ENCODE results near the gene ATP2A3.

The ATP2A3 gene

GRCh38 chr17:3959921-3960601 lies 4.2 kb downstream of the ATP2A3 start:
- Mint-ChIP-seq H3K36me3 (peaks cover 21% of the 10 kb centered on the region), H3K4me3 (peak overlapping the region; percentile 87), H3K4me1 (peaks cover 61% of the 10 kb centered on the region), H3K9me3 (no peaks in the 10 kb centered on the region), H3K27ac (peak overlapping the region; percentile 68), H3K27me3 (no peaks in the 10 kb centered on the region)
- ATAC-seq (ENCODE audit: low read depth) (no peak), DNase-seq (ENCODE audit: low spot score in 2 of 2) (no peak)

- Mint-ChIP-seq H3K4me3 (peak overlapping the region; percentile 65), H3K4me1 (peaks cover 58% of the 10 kb centered on the region), H3K27me3 (no peaks in the 10 kb centered on the region), H3K27ac (peak overlapping the region; percentile 68), H3K9me3 (no peaks in the 10 kb centered on the region), H3K36me3 (peaks cover 21% of the 10 kb centered on the region)
- DNase-seq (ENCODE audit: low spot score in 2 of 2): no peak
- no peak for ATAC-seq (ENCODE audit: low read depth)
Measured at GRCh38 chr17:3959295-3959899, 4.8 kb downstream of the ATP2A3 start.

- Mint-ChIP-seq H3K4me1 (peaks cover 54% of the 10 kb centered on the region), H3K27ac (peak overlapping the region; percentile 86), H3K36me3 (peaks cover 21% of the 10 kb centered on the region), H3K27me3 (no peaks in the 10 kb centered on the region), H3K4me3 (peak overlapping the region; percentile 66), H3K9me3 (no peaks in the 10 kb centered on the region)
- ATAC-seq (ENCODE audit: low read depth) (no peak), DNase-seq (ENCODE audit: low spot score in 2 of 2) (no peak)
Measured at GRCh38 chr17:3957735-3958599, 6.3 kb downstream of the ATP2A3 start.

GRCh38 chr17:3956983-3957382 lies 7.3 kb downstream of the ATP2A3 start:
- H3K4me3 Mint-ChIP-seq: peak overlapping the region; percentile 68
- no peak for ATAC-seq (ENCODE audit: low read depth)

GRCh38 chr17:3956327-3956957 lies 7.8 kb downstream of the ATP2A3 start:
- DNase-seq (ENCODE audit: low spot score in 2 of 2): no peak
- peaks cover 50% of the 10 kb centered on the region for H3K4me1 Mint-ChIP-seq
- no peaks in the 10 kb centered on the region for H3K27me3 Mint-ChIP-seq
- peaks cover 22% of the 10 kb centered on the region for H3K36me3 Mint-ChIP-seq
- peak overlapping the region; percentile 68 for H3K4me3 Mint-ChIP-seq
- peak overlapping the region; percentile 86 for H3K27ac Mint-ChIP-seq
- no peaks in the 10 kb centered on the region for H3K9me3 Mint-ChIP-seq
- ATAC-seq (ENCODE audit: low read depth): peak; percentile 18

More at GRCh38 chr17:3956983-3957382, 7.3 kb downstream of the ATP2A3 start:
- H3K36me3 Mint-ChIP-seq: peaks cover 22% of the 10 kb centered on the region
- H3K27ac Mint-ChIP-seq: peak overlapping the region; percentile 86
- peaks cover 52% of the 10 kb centered on the region for H3K4me1 Mint-ChIP-seq
- no peaks in the 10 kb centered on the region for H3K27me3 Mint-ChIP-seq
- no peak for DNase-seq (ENCODE audit: low spot score in 2 of 2)
- no peaks in the 10 kb centered on the region for H3K9me3 Mint-ChIP-seq

GRCh38 chr17:3955673-3955988 lies 8.6 kb downstream of the ATP2A3 start:
- ATAC-seq (ENCODE audit: low read depth): peak; percentile 30
- H3K4me1 Mint-ChIP-seq: peaks cover 44% of the 10 kb centered on the region
- H3K27me3 Mint-ChIP-seq: no peaks in the 10 kb centered on the region
- no peak overlapping the region for H3K27ac Mint-ChIP-seq
- DNase-seq (ENCODE audit: low spot score in 2 of 2): no peak
- peaks cover 20% of the 10 kb centered on the region for H3K36me3 Mint-ChIP-seq
- H3K9me3 Mint-ChIP-seq: no peaks in the 10 kb centered on the region
- no peak overlapping the region for H3K4me3 Mint-ChIP-seq

GRCh38 chr17:3954976-3955672 lies 9.1 kb downstream of the ATP2A3 start:
- Mint-ChIP-seq H3K9me3 (no peaks in the 10 kb centered on the region), H3K36me3 (peaks cover 16% of the 10 kb centered on the region), H3K27ac (no peak overlapping the region), H3K27me3 (no peaks in the 10 kb centered on the region), H3K4me1 (peaks cover 39% of the 10 kb centered on the region), H3K4me3 (no peak overlapping the region)
- no peak for ATAC-seq (ENCODE audit: low read depth)
- no peak for DNase-seq (ENCODE audit: low spot score in 2 of 2)

GRCh38 chr17:3954086-3954485 lies 10.2 kb downstream of the ATP2A3 start:
- H3K4me1 Mint-ChIP-seq: peaks cover 30% of the 10 kb centered on the region
- no peak for ATAC-seq (ENCODE audit: low read depth)

GRCh38 chr17:3953542-3953941 lies 10.7 kb downstream of the ATP2A3 start:
- Mint-ChIP-seq H3K4me3 (no peak overlapping the region), H3K27me3 (no peaks in the 10 kb centered on the region), H3K27ac (peak overlapping the region; percentile 6), H3K4me1 (peaks cover 29% of the 10 kb centered on the region), H3K36me3 (peaks cover 18% of the 10 kb centered on the region), H3K9me3 (no peaks in the 10 kb centered on the region)
- ATAC-seq (ENCODE audit: low read depth) (no peak), DNase-seq (ENCODE audit: low spot score in 2 of 2) (no peak)

More at GRCh38 chr17:3954086-3954485, 10.2 kb downstream of the ATP2A3 start:
- Mint-ChIP-seq H3K36me3 (peaks cover 17% of the 10 kb centered on the region), H3K27me3 (no peaks in the 10 kb centered on the region), H3K4me3 (no peak overlapping the region), H3K9me3 (no peaks in the 10 kb centered on the region), H3K27ac (no peak overlapping the region)
- DNase-seq (ENCODE audit: low spot score in 2 of 2): no peak

- no peak for ATAC-seq (ENCODE audit: low read depth)
- Mint-ChIP-seq H3K4me3 (no peak overlapping the region), H3K27ac (no peak overlapping the region), H3K4me1 (peaks cover 16% of the 10 kb centered on the region), H3K27me3 (no peaks in the 10 kb centered on the region), H3K9me3 (no peaks in the 10 kb centered on the region), H3K36me3 (peaks cover 18% of the 10 kb centered on the region)
- no peak for DNase-seq (ENCODE audit: low spot score in 2 of 2)
Measured at GRCh38 chr17:3952186-3952585, 12.1 kb downstream of the ATP2A3 start.

- Mint-ChIP-seq H3K4me1 (peaks cover 9% of the 10 kb centered on the region), H3K9me3 (no peaks in the 10 kb centered on the region), H3K36me3 (peaks cover 13% of the 10 kb centered on the region), H3K27me3 (no peaks in the 10 kb centered on the region), H3K27ac (no peak overlapping the region), H3K4me3 (no peak overlapping the region)
- DNase-seq (ENCODE audit: low spot score in 2 of 2) (no peak), ATAC-seq (ENCODE audit: low read depth) (no peak)
Measured at GRCh38 chr17:3951420-3951819, 12.8 kb downstream of the ATP2A3 start.

GRCh38 chr17:3951003-3951402 lies 13.2 kb downstream of the ATP2A3 start:
- ATAC-seq (ENCODE audit: low read depth) (no peak), DNase-seq (ENCODE audit: low spot score in 2 of 2) (no peak)
- Mint-ChIP-seq H3K36me3 (peaks cover 12% of the 10 kb centered on the region), H3K4me1 (peaks cover 4% of the 10 kb centered on the region), H3K4me3 (no peak overlapping the region), H3K9me3 (no peaks in the 10 kb centered on the region), H3K27ac (no peak overlapping the region), H3K27me3 (no peaks in the 10 kb centered on the region)

- Mint-ChIP-seq H3K4me1 (peaks cover 6% of the 10 kb centered on the region), H3K4me3 (no peak overlapping the region), H3K9me3 (no peaks in the 10 kb centered on the region), H3K36me3 (peaks cover 15% of the 10 kb centered on the region), H3K27me3 (no peaks in the 10 kb centered on the region), H3K27ac (no peak overlapping the region)
- DNase-seq (ENCODE audit: low spot score in 2 of 2): no peak
- ATAC-seq (ENCODE audit: low read depth): no peak
Measured at GRCh38 chr17:3950584-3950983, 13.7 kb downstream of the ATP2A3 start.

Data from memory B cell (primary cell).